K562 (cell line): ENCODE results near the gene RABGAP1L. TPM values are rescaled to one million over a fixed set of nuclear protein-coding genes. Genes with fewer than 3 reads are reported as not detected.

Experiments
- ATAC-seq: fragments of 200-7000 bp; cut with Tn5 transposase; 3 replicates; pipeline ENCODE4 v1.9.1; 2020; ENCODE audit warnings: moderate library complexity
- BruUV-seq: library from RNA; stranded (reverse); fragments of 400-500 nt; replicated peaks from 2 replicates; lab custom pipeline; 2021; lab: Mats Ljungman, UMichigan
- CTCF ChIA-PET: fragments of 300-600 bp; formaldehyde crosslinking; extraction: SDS; loops from one replicate; lab custom pipeline; 2021; ENCODE audit warnings: low intra/inter-chr PET ratio; lab: Yijun Ruan, JAX
- POLR2A ChIA-PET: fragments of 300-600, 350-650 bp; sonication (Branson Sonifier 250); formaldehyde crosslinking; extraction: SDS; loops from one replicate; lab custom pipeline; 2021; ENCODE audit warnings: antibody characterized with exemption, inconsistent platforms; lab: Yijun Ruan, JAX
- DNase-seq, 4 experiments: peaks; one replicate each; pipeline versions ENCODE4 v3.0.0 to v3.0.0-alpha.2; 2011 to 2018; ENCODE audit warnings: low spot score in 3 of 4, mixed read lengths in 3 of 4; ENCODE audit errors: extremely low read depth in 1 of 4
- FAIRE-seq: peaks from 2 replicates; lab custom pipeline; 2011; peaks lifted over from hg19 to GRCh38; lab: Jason Lieb, UNC
- H2AFZ ChIP-seq: 2 replicates; pipeline ENCODE4 v1.6.0; 2011; ENCODE audit warnings: low read depth, low read length, control low read depth, inconsistent platforms
- H3K27ac ChIP-seq: fragments of 200-600 bp; 3 replicates; pipeline ENCODE4 v1.8.0; 2011; ENCODE audit warnings: low read depth, mild to moderate bottlenecking, control low read depth, inconsistent platforms, low read length, moderate library complexity, mixed read lengths; ENCODE audit errors: extremely low read depth
- H3K27me3 ChIP-seq, 2 experiments: fragments of 300-600 bp in 1 of 2; 2 replicates in 1 of 2; 3 replicates in 1 of 2; pipeline versions ENCODE4 v1.6.0 to v1.8.0; 2011; ENCODE audit warnings: inconsistent platforms in 2 of 2, low read length in 2 of 2, mild to moderate bottlenecking in 1 of 2, mixed read lengths in 1 of 2, moderate library complexity in 1 of 2; ENCODE audit not compliant: control insufficient read depth in 2 of 2, insufficient read depth in 2 of 2
- H3K36me3 ChIP-seq: fragments of 300-600 bp; 3 replicates; pipeline ENCODE4 v1.8.0; 2011; ENCODE audit warnings: mild to moderate bottlenecking, low read length, inconsistent platforms; ENCODE audit not compliant: control insufficient read depth, insufficient read depth
- H3K4me1 ChIP-seq, 2 experiments: fragments of 200-600 bp in 1 of 2; replicated peaks in 1 of 2; 2 replicates in 1 of 2; 3 replicates in 1 of 2; pipeline versions ENCODE4 v1.5.1 to v1.8.0; 2011; ENCODE audit warnings: inconsistent platforms in 2 of 2, low read length in 2 of 2, mild to moderate bottlenecking in 1 of 2, mixed read lengths in 1 of 2, moderate library complexity in 1 of 2; ENCODE audit not compliant: control insufficient read depth in 2 of 2, insufficient read depth in 2 of 2
- H3K4me2 ChIP-seq: 2 replicates; pipeline ENCODE4 v1.6.1; 2011; ENCODE audit warnings: low read length, control low read depth, inconsistent platforms, mixed read lengths; ENCODE audit not compliant: insufficient read depth
- H3K4me3 ChIP-seq: fragments of 200-600 bp; sonication (generic), shearing (Covaris generic); 2 replicates; pipeline ENCODE4 v1.5.1; 2016; ENCODE audit warnings: control low read depth, inconsistent platforms
- H3K79me2 ChIP-seq: fragments of 200-600 bp; 3 replicates; pipeline ENCODE4 v1.8.0; 2011; ENCODE audit warnings: low read length, inconsistent platforms; ENCODE audit not compliant: control insufficient read depth, insufficient read depth
- H3K9ac ChIP-seq, 2 experiments: 2 replicates each; pipeline versions ENCODE4 v1.6.0 to v1.6.1; 2011; ENCODE audit warnings: low read depth in 2 of 2, low read length in 2 of 2, control low read depth in 1 of 2, inconsistent platforms in 1 of 2, mild to moderate bottlenecking in 1 of 2, mixed read lengths in 1 of 2; ENCODE audit not compliant: insufficient read depth in 1 of 2
- H3K9me1 ChIP-seq: one replicate; pipeline ENCODE4 v1.6.0; 2011; ENCODE audit warnings: inconsistent platforms, mild to moderate bottlenecking, low read length, moderate library complexity; ENCODE audit not compliant: control insufficient read depth, insufficient read depth
- H3K9me3 ChIP-seq: replicated peaks from 2 replicates; pipeline ENCODE4 v1.5.1; 2011; ENCODE audit warnings: low read depth, low read length, inconsistent platforms; ENCODE audit not compliant: control insufficient read depth, insufficient read depth
- H4K20me1 ChIP-seq: replicated peaks from 2 replicates; pipeline ENCODE4 v1.6.1; 2011; ENCODE audit warnings: low read length, inconsistent platforms, mixed read lengths; ENCODE audit not compliant: control insufficient read depth, insufficient read depth
- ATF3 ChIP-seq, 2 experiments: fragments of 450-650 bp in 1 of 2; sonication (generic) in 1 of 2; formaldehyde crosslinking in 1 of 2; IDR thresholded peaks in 1 of 2; conservative IDR thresholded peaks in 1 of 2; 2 replicates each; pipeline versions ENCODE4 v1.6.1 to v1.8.1; 2016 to 2023; ENCODE audit warnings: mild to moderate bottlenecking in 2 of 2, moderate library complexity in 2 of 2, inconsistent platforms in 1 of 2, missing genetic modification reagents in 1 of 2
- MEIS2 ChIP-seq: fragments of 450-650 bp; IDR thresholded peaks from 2 replicates; pipeline ENCODE4 v1.6.1; 2014; ENCODE audit warnings: mild to moderate bottlenecking; ENCODE audit not compliant: partially characterized antibody
- PBX2 ChIP-seq, 2 experiments: IDR thresholded peaks in 1 of 2; conservative IDR thresholded peaks in 1 of 2; 2 replicates each; pipeline ENCODE4 v1.6.1; 2016; ENCODE audit warnings: low read depth in 2 of 2, mild to moderate bottlenecking in 1 of 2, missing compliant biosample characterization in 1 of 2, missing genetic modification characterization in 1 of 2, moderate library complexity in 1 of 2
- PRPF4 ChIP-seq: fragments of 200-400 bp; formaldehyde crosslinking; IDR thresholded peaks from one replicate; pipeline ENCODE4 v1.6.1; 2017; ENCODE audit warnings: low read length, low read depth, mild to moderate bottlenecking; ENCODE audit not compliant: insufficient read depth, poor library complexity, severe bottlenecking
- TBP ChIP-seq: optimal IDR thresholded peaks from 2 replicates; pipeline ENCODE3; 2011; ENCODE audit warnings: low read depth, low read length, improper control_type of control experiment
- WGBS: fragments of 100-300 bp; shearing (Covaris generic); methylation state at CpG from one replicate; pipeline ENCODE4 v1.1.6; 2016; ENCODE audit warnings: low coverage, mixed read lengths; ENCODE audit not compliant: insufficient coverage; ENCODE audit errors: missing lambda C conversion rate; 5-methylcytosine and 5-hydroxymethylcytosine counted together
- in situ Hi-C: fragments of 300-500 bp; cut with MboI; formaldehyde crosslinking; loops from 4 replicates; pipeline ENCODE4 v1.15.0; 2018; ENCODE audit warnings: inconsistent platforms, mixed read lengths
- intact Hi-C: fragments of 100-400 bp; cut with micrococcal nuclease; formaldehyde crosslinking; loops from 2 replicates; pipeline ENCODE4 v1.14.2; 2022
- polyA plus RNA-seq, 8 experiments: library from polyadenylated mRNA; depleted of rRNA in 4 of 8; stranded (reverse) in 5 of 8; unstranded in 3 of 8; fragments of >200 nt; fragmentation: Nextera tagmentation in 2 of 8; fragmentation: Illumina TruSeq in 1 of 8; extraction: Ambion mirVana in 2 of 8; extraction: Trizol in 1 of 8; gene quantifications; 2 replicates each; pipeline versions ENCODE4 v1.2.1 to v1.2.3, GENCODE V29; 2011 to 2014; ENCODE audit warnings: inconsistent platforms in 1 of 8, missing spikeins in 1 of 8
- total RNA-seq, 7 experiments: library from RNA; depleted of rRNA in 6 of 7; stranded (reverse); fragments of >200 nt in 6 of 7; fragmentation: Illumina TruSeq in 2 of 7; extraction: Trizol in 2 of 7; gene quantifications; 2 replicates each; pipeline versions ENCODE4 v1.2.1 to v1.2.3, GENCODE V29; 2011 to 2021; ENCODE audit warnings: low replicate concordance in 1 of 7

Gene RABGAP1L
- total and polyA plus RNA-seq, 9 of the 15 experiments (the other 6 are each of a cell fraction or from before 2014, with no cell fraction given) = 16.5 to 44.9 (median 26.7) TPM

- Histone ChIP-seq H3K4me2 (no peak overlapping the region), H3K9me3 (no peaks in the 10 kb centered on the region), H3K27me3 (no peaks in the 10 kb centered on the region), H3K27ac (no peak overlapping the region), H3K36me3 (no peaks in the 10 kb centered on the region), H3K79me2 (no peaks in the 10 kb centered on the region), H3K4me1 (peaks cover 0 to 7% of the 10 kb centered on the region in 2 experiments; a peak in 2 of 5 replicates), H3K9me1 (no peaks in the 10 kb centered on the region), H3K9ac (no peak overlapping the region), H2AFZ (no peak overlapping the region), H3K4me3 (no peak overlapping the region), H4K20me1 (no peaks in the 10 kb centered on the region)
- in situ Hi-C loops = loop anchor here (25.0 kb wide), 1 partner anchor 721 kb away; the partner anchor contains the start of gene CACYBP
- FAIRE-seq (no peak), ATAC-seq (peak; percentile 45; the same call in 1 of the 3 replicates), DNase-seq (peak in 1 of 4 experiments; percentile 8)
- ChIA-PET CTCF (no interaction called here), POLR2A (interaction anchor here (1.0 to 1.2 kb wide), 2 partner anchors 9 to 101 kb away, joined by 3 to 4 read pairs; no protein-coding TSS in a partner anchor)
- no peak for TF ChIP-seq PBX2 (CRISPR knock-in tag; IDR thresholded peaks at IDR 0.05; ENCODE audit: low read depth)
- peak; percentile 27; the same call in 1 of the 2 replicates for TF ChIP-seq PBX2 (tag; conservative IDR thresholded peaks at IDR 0.05; ENCODE audit: low read depth)
- peak; percentile 63 for TF ChIP-seq MEIS2
- no peak for TF ChIP-seq TBP
- TF ChIP-seq ATF3 (IDR thresholded peaks at IDR 0.05) = no peak
- TF ChIP-seq ATF3 (CRISPR knock-in tag; conservative IDR thresholded peaks at IDR 0.05) = no peak
- TF ChIP-seq PRPF4 = no peak
- intact Hi-C loops = no loop called here
- WGBS = 61% methylated on average over 2 of the region's 2 CpGs
- BruUV-seq = no TSS peak
Observed at GRCh38 chr1:174266476-174266875, 107.2 kb downstream of the RABGAP1L start.
